ENCODE measurements around the gene CFAP61.
A peak's percentile ranks its signal among the peaks of the same experiment; 100 is the strongest.

Gene CFAP61

DNA sequence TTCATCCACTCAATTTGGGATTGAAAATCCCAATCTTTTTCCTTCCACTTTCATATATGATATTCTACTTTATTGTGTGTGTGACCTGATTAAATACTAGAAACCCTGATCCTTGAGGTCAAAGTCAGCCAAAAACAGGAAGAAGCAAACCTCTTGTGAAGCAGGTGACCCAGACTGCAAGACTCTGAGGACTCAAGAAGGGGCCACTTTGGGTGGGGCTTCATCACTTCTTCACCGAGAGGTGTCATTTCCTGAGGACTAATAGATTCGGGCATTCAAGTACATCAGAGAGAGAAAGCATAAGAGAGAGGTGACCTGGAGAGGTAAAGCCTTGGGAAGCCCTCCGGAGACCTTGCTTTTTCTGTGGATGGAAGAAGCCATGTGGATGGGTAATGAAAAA, 129.0 kb downstream of the CFAP61 start:
- no peak for DNase-seq (ENCODE audit: low spot score)

GRCh38 chr20:20184149-20184548, 131.8 kb downstream of the CFAP61 start:
- DNase-seq (ENCODE audit: low spot score) = no peak

DNA sequence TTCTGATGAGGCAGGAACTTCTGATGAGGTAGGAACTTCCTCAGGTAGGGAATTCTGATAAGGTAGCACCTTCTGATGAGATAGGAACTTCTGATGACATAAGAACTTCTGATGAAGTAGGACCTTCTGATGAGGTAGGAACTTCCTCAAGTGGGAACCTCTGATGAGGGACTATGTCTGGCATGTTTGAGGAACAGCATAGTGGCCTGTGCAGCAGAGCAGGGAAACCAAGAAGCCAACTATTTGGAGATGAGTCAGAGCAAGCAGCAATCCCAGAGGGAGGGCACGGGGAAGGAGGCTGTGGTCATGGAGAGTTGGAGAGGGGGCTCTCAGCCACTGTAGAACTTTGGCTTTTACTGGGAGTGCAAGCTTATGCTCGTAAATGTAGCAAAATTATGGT, 132.4 kb downstream of the CFAP61 start:
- DNase-seq (ENCODE audit: low spot score) = no peak

DNA sequence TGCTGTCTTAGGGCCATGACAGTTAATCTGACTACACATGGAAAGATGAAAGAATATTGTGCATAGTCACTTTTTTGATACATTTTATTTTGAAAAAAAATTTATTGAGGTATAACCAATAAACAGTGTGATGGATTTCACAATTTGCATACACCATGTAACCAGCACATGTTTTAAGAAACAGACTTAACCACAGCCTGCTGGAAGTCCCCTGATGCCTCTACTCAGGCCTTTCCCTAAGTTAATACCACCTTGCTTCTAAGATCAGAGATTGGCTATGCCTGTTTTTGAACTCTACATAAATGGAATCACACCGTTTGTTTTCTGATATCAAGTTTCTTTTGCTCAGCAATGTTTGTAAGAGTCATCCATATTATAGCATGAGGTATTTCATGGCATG, 136.3 kb downstream of the CFAP61 start:
- DNase-seq (ENCODE audit: low spot score) = no peak

GRCh38 chr20:20192366-20192765, 140.0 kb downstream of the CFAP61 start:
- DNase-seq (ENCODE audit: low spot score) = no peak

GRCh38 chr20:20195021-20195705, 142.8 kb downstream of the CFAP61 start:
- no peak for DNase-seq (ENCODE audit: low spot score)

GRCh38 chr20:20196610-20197009, 144.3 kb downstream of the CFAP61 start:
- no peak for DNase-seq (ENCODE audit: low spot score)

GRCh38 chr20:20198011-20198410, 145.7 kb downstream of the CFAP61 start:
- DNase-seq (ENCODE audit: low spot score) = no peak

DNA sequence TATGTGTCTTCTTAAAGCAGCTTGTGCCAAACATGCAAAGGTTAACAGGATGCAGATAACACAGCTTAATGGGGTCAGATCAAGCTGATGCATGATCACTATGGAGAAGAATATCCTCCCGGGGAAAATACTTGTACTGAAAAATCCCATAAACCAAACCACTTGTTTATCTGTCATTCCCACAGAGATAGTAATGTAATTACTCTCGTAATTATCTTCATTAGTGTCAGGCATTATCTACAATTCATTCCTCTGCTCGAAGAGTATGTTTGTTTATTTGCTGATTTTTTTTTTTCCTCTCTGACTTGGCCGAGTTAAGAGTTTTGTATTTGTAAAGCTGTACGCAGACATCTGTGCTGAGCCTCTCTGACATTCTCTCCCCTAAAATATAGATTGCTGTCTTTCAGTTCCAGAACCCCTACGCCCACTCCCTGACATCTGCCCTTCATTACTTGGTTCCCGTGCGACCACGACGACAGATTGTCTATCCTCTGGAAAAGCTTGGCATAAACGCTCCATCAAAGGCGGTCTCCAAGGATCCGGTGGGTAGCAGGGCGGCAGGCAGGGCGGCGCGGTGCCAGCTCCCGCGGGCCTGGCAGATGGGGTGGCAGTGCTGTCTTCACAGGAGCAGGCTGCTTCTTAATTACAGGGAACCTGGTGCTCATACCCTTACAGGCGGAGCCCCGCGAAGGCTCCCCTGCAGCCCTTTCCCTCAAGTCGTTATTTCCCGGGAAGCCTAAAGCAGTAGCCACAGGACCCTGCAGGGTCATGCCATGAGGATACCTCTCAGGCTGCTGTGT, 147.2 kb downstream of the CFAP61 start:
- DNase-seq (ENCODE audit: low spot score) = no peak

- no peak for DNase-seq (ENCODE audit: low spot score)
Measured at GRCh38 chr20:20201124-20201523, 148.8 kb downstream of the CFAP61 start.

GRCh38 chr20:20201639-20202038, 149.3 kb downstream of the CFAP61 start:
- no peak for DNase-seq (ENCODE audit: low spot score)

- DNase-seq (ENCODE audit: low spot score) = no peak
Measured at GRCh38 chr20:20202768-20203167, 150.4 kb downstream of the CFAP61 start.

DNA sequence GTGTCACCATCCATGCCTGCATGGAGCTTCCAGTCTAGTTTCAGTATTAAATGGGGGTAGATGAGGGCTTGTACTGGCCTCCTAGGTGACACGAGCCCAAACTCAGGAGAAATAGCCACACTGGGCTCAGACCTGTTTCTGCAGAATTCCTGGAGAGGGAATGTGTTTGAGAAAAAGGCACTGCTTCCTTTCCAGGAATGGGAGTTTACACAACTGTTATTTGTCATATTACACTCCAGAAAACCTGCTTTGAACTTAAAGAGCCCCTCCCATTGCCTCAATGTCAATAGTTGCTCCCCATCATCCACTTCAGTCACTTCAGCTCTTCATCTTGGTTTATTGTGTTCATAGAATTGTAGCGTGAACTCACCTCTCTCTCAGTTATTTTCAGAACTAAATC, 151.5 kb downstream of the CFAP61 start:
- DNase-seq (ENCODE audit: low spot score) = no peak

DNA sequence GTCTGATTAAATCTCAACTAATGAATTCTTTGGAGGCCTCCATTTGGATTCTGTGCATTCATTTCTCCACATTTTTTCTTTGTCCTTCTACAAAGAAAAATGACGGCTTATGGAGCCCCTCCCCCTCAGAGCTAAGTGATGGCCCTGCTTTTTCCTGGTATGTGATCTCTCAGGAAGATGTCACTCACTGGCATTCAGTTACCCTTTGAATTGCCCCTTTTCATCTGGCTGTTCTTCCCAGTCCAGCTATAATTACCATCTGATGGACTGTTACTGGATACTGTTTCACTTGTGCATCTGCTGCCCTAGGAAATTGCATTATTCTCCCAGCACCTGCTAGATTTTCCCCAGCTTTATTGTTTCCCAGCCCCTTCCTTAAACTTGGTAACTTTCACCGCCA, 151.9 kb downstream of the CFAP61 start:
- no peak for DNase-seq (ENCODE audit: low spot score)

- no peak for DNase-seq (ENCODE audit: low spot score)
Measured at GRCh38 chr20:20205141-20205861, 153.0 kb downstream of the CFAP61 start.

DNA sequence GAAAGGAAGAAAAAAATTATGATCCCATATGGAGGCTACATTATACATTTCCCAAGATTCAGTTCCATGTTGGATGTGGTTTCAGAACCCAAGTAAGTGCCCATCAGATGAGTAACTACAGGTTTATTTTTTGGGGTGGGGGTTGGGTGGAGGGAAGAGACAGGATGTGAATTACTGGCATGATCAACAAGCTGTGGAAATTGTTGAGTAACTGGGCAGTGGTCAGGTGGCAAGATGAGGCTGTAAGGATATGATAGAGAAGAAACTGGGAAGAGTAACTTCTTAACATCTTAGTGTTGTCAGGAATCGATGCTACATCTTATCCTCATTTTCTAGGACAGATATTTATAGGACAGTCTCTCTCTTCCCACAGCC, 153.5 kb downstream of the CFAP61 start:
- DNase-seq (ENCODE audit: low spot score) = no peak

DNA sequence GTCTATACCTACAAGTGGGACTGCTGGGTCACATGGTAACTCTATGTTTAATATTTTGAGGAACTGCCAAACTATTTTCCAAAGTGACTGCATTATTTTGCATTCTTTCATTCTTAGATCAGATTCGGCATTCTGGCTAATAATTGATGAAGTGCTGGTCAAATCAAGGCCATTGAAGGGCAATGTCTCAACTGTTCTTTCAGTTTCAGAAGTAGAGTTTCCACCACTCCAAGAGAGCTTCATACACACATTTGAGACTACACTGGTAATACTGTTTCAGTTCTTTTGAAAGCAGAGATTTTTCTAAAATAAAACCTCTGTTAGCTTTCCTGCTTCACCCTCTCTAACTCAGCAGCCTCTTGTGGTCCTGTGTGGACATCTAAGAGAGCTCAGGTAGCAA, 154.5 kb downstream of the CFAP61 start:
- DNase-seq (ENCODE audit: low spot score) = no peak

DNA sequence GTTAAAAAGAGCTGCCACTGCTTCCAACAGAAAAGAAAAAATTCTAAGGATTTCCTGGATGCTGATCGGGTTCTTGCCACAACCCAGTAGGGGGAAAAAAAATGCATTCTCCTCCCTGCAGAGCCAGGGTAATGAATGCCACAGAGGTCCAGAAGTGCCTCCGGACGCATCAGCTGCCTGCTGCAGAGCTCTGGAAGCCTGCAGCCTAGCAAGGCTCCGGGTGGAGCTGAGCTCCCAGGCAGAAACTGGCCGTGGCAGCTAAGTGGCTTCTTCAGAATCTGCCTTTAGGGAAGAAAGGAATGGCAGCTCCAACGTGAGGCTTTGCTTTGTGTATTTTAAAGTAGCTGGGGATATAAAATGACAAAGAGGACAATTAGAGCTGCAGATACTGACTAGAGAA, 155.0 kb downstream of the CFAP61 start:
- DNase-seq (ENCODE audit: low spot score) = no peak

GRCh38 chr20:20207872-20208271, 155.5 kb downstream of the CFAP61 start:
- DNase-seq (ENCODE audit: low spot score) = no peak

DNA sequence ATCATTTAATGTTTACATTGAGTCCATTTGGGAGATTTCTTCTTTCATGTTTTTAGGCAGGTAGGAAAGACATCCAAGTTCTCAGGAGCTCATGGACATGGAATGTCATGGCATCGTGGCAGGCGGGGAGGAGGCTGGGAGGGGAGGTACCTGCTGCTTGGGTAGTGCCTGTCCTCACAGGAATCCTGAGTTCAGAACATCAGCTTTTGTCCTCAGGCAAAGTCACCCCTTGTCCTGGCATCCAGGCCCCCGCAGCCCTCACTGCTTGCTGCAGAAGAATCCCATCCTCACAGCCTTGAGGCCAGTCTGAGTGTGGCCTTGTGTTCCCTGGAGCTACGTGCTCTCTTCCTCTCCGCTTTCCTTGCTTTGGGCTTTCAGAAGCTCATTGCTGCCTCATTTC, 157.4 kb downstream of the CFAP61 start:
- no peak for DNase-seq (ENCODE audit: low spot score)

GRCh38 chr20:20210327-20210726, 158.0 kb downstream of the CFAP61 start:
- DNase-seq (ENCODE audit: low spot score) = no peak

DNA sequence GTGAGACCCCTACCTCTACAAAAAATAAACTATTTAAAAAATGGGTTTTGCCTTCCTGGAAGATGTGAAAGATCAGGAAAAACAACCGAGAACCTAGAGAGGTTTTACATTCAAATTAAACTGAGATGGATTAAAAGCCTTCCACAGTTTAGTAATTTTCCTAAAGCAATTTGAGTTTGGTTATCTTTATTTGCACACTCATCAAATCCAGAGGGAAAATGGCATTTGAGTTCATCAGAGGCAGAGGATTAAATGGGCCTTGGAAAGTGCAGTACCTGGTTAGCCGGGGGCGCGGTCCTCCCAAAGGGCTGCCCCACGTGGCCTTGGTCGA, 158.6 kb downstream of the CFAP61 start:
- no peak for DNase-seq (ENCODE audit: low spot score)

DNA sequence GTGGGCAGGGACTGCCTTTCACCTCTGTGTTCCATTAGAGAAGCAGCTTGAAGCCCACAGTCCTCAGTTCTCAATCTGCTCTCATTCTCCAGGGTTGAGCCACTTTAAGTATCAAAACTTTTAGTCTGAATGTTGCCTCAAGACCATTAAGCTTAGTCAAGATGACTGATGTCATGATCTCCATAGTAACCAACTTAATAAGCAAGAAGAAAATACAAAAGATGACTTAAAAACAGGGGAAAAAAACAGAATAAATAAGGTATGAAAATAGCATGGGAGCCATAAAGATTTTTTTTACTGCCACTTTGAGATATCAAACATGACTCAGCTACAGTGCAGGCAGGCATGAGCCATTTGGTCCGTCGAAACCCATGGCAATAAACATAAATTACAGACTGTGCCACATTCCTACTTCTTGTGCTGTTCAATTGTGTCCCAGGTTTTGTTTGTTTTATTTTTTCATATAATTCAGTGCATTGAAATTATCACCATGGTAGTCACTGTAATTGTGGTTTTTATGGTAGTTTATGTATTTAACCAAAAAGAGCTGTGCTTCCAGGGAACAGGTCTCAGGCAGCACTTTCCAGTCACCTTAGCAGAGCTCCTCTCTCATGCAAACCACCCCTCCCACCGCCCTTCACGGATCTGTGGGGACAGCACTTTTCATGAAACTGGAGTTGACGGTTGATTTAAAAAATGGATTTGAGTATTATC, 159.1 kb downstream of the CFAP61 start:
- DNase-seq (ENCODE audit: low spot score) = peak; percentile 62

All from LoVo (cell line).